HepG2 (cell line): ENCODE results near the gene CHRM2. TPM values are rescaled to one million over a fixed set of nuclear protein-coding genes. Genes with fewer than 3 reads are reported as not detected.
"Not testable (repeated sequence)": the region's sequence is repeated elsewhere in the genome, so short reads cannot be mapped to it uniquely, and the experiment has no call there.

ENCODE experiments used
- ATAC-seq: fragments of 200-7000 bp; cut with Tn5 transposase; 3 replicates; pipeline ENCODE4 v1.9.1; 2020; ENCODE audit warnings: mild to moderate bottlenecking, moderate library complexity
- BruUV-seq: library from RNA; stranded (reverse); fragments of 400-500 nt; replicated peaks from 2 replicates; lab custom pipeline; 2021; lab: Mats Ljungman, UMichigan
- CTCF ChIA-PET: fragments of 300-600 bp; formaldehyde crosslinking; extraction: SDS; loops from one replicate; lab custom pipeline; 2021; ENCODE audit warnings: low total read pairs, inconsistent platforms, low intra/inter-chr PET ratio; lab: Yijun Ruan, JAX
- POLR2A ChIA-PET: fragments of 350-600 bp; sonication (Branson Sonifier 250); formaldehyde crosslinking; loops from one replicate; lab custom pipeline; 2020; ENCODE audit warnings: antibody characterized with exemption, inconsistent platforms; lab: Yijun Ruan, JAX
- DNase-seq: peaks from one replicate; pipeline ENCODE4 v3.0.0-alpha.2; 2015; ENCODE audit warnings: low spot score
- FAIRE-seq: peaks from 3 replicates; lab custom pipeline; 2011; peaks lifted over from hg19 to GRCh38; lab: Jason Lieb, UNC
- H2AFZ ChIP-seq: one replicate; pipeline ENCODE4 v1.6.1; 2011; ENCODE audit warnings: low read length, inconsistent platforms
- H3K27ac ChIP-seq: fragments of 300-600 bp; 3 replicates; pipeline ENCODE4 v1.8.0; 2011; ENCODE audit warnings: mixed run types, mild to moderate bottlenecking, mixed read lengths, low read length, inconsistent platforms; ENCODE audit not compliant: insufficient read depth; ENCODE audit errors: extremely low read length
- H3K27me3 ChIP-seq, 2 experiments: fragments of 200-600 bp in 1 of 2; 2 replicates in 1 of 2; 3 replicates in 1 of 2; pipeline versions ENCODE4 v1.6.0 to v1.8.0; 2011; ENCODE audit warnings: low read length in 2 of 2, mild to moderate bottlenecking in 2 of 2, moderate library complexity in 2 of 2, inconsistent platforms in 1 of 2; ENCODE audit not compliant: insufficient read depth in 2 of 2, control insufficient read depth in 1 of 2
- H3K36me3 ChIP-seq, 2 experiments: fragments of 200-600 bp in 1 of 2; replicated peaks in 1 of 2; 2 replicates in 1 of 2; 3 replicates in 1 of 2; pipeline versions ENCODE4 v1.5.1 to v1.8.0; 2011; ENCODE audit warnings: low read length in 2 of 2, inconsistent platforms in 1 of 2; ENCODE audit not compliant: insufficient read depth in 2 of 2, control insufficient read depth in 1 of 2
- H3K4me1 ChIP-seq: 2 replicates; pipeline ENCODE4 v1.5.1; 2012; ENCODE audit warnings: low read length, inconsistent platforms; ENCODE audit not compliant: insufficient read depth
- H3K4me2 ChIP-seq: 2 replicates; pipeline ENCODE4 v1.6.0; 2011; ENCODE audit warnings: low read depth, low read length, inconsistent platforms
- H3K4me3 ChIP-seq, 3 experiments: fragments of 200-600 bp in 1 of 3; sonication (generic), shearing (Covaris generic) in 1 of 3; replicated peaks in 1 of 3; 2 replicates each; pipeline ENCODE4 v1.5.1; 2011 to 2016; ENCODE audit warnings: low read length in 3 of 3, inconsistent platforms in 2 of 3, low read depth in 2 of 3, mild to moderate bottlenecking in 2 of 3, control low read depth in 1 of 3, mixed read lengths in 1 of 3; ENCODE audit not compliant: insufficient read depth in 1 of 3
- H3K79me2 ChIP-seq: one replicate; pipeline ENCODE4 v1.6.1; 2011; ENCODE audit warnings: low read length, inconsistent platforms; ENCODE audit not compliant: insufficient read depth
- H3K9ac ChIP-seq: 2 replicates; pipeline ENCODE4 v1.6.0; 2011; ENCODE audit warnings: mild to moderate bottlenecking, low read depth, low read length, inconsistent platforms; ENCODE audit not compliant: insufficient read depth
- H3K9me3 ChIP-seq: 2 replicates; pipeline ENCODE4 v1.5.1; 2012; ENCODE audit warnings: mild to moderate bottlenecking, low read length
- H4K20me1 ChIP-seq: 2 replicates; pipeline ENCODE4 v1.6.0; 2011; ENCODE audit warnings: inconsistent platforms, mild to moderate bottlenecking, low read length, moderate library complexity; ENCODE audit not compliant: insufficient read depth
- NFIB ChIP-seq: sonication (generic); formaldehyde crosslinking; IDR thresholded peaks from 2 replicates; pipeline ENCODE4 v1.9.0; 2021; ENCODE audit warnings: missing genetic modification reagents, mild to moderate bottlenecking, borderline replicate concordance
- PAWR ChIP-seq: sonication (generic); formaldehyde crosslinking; IDR thresholded peaks from 2 replicates; pipeline ENCODE4 v1.4.0; 2020; ENCODE audit warnings: missing genetic modification reagents, mild to moderate bottlenecking, borderline replicate concordance
- SCMH1 ChIP-seq: sonication (generic); formaldehyde crosslinking; IDR thresholded peaks from 2 replicates; pipeline ENCODE4 v1.9.0; 2021; ENCODE audit warnings: missing genetic modification reagents, mild to moderate bottlenecking, borderline replicate concordance
- SOX6 ChIP-seq, 2 experiments: fragments of 450-650 bp in 1 of 2; sonication (generic) in 1 of 2; formaldehyde crosslinking in 1 of 2; IDR thresholded peaks; 2 replicates each; pipeline versions ENCODE4 v1.4.0 to v1.6.1; 2017 to 2020; ENCODE audit warnings: antibody characterized with exemption in 1 of 2, mild to moderate bottlenecking in 1 of 2, missing genetic modification reagents in 1 of 2
- ZNF253 ChIP-seq: sonication (generic); formaldehyde crosslinking; IDR thresholded peaks from 2 replicates; pipeline ENCODE4 v1.8.0; 2022; ENCODE audit warnings: mild to moderate bottlenecking, missing genetic modification reagents, borderline replicate concordance
- ZNF772 ChIP-seq: sonication (generic); formaldehyde crosslinking; IDR thresholded peaks from 2 replicates; pipeline ENCODE4 v1.5.0; 2020; ENCODE audit warnings: mild to moderate bottlenecking, missing genetic modification reagents
- WGBS: methylation state at CpG from one replicate; pipeline ENCODE4 v1.1.6; 2017; ENCODE audit warnings: low lambda C conversion rate; 5-methylcytosine and 5-hydroxymethylcytosine counted together
- in situ Hi-C: cut with HindIII; loops from 2 replicates; pipeline ENCODE4 v1.10.0; 2017; ENCODE audit warnings: low pct_unique_long_range_greater_than_20kb; ENCODE audit not compliant: extremely low pct_ligation_motif_present
- intact Hi-C: fragments of 100-400 bp; cut with micrococcal nuclease; formaldehyde crosslinking; loops from one replicate; pipeline ENCODE4 v1.10.0; 2022; ENCODE audit not compliant: unreplicated experiment
- polyA plus RNA-seq, 8 experiments: library from polyadenylated mRNA; depleted of rRNA in 3 of 8; stranded (reverse) in 7 of 8; unstranded in 1 of 8; fragments of >200 nt; fragmentation: Illumina TruSeq in 4 of 8; extraction: Trizol in 4 of 8; gene quantifications; 2 replicates each; pipeline versions ENCODE4 v1.2.1 to v1.2.3, GENCODE V29; 2011 to 2016; ENCODE audit warnings: low read depth in 4 of 8, missing spikeins in 1 of 8, mixed read lengths in 1 of 8; ENCODE audit not compliant: insufficient read depth in 1 of 8
- total RNA-seq, 5 experiments: library from RNA; depleted of rRNA; stranded (reverse); fragments of >200 nt; fragmentation: Illumina TruSeq; extraction: Trizol; gene quantifications; 2 replicates each; pipeline ENCODE4 v1.2.3, GENCODE V29; 2016; ENCODE audit warnings: low read depth in 1 of 5
- TF ChIP-seq, protein P1 (sequence below): IDR thresholded peaks from 2 replicates; pipeline ENCODE4 v1.6.1; 2016; ENCODE audit warnings: low read depth
- TF ChIP-seq, protein P2 (sequence below): sonication (generic); formaldehyde crosslinking; IDR thresholded peaks from 2 replicates; pipeline ENCODE4 v1.9.0; 2021; ENCODE audit warnings: missing genetic modification reagents, borderline replicate concordance
- TF ChIP-seq, protein P3 (sequence below): sonication (generic); formaldehyde crosslinking; IDR thresholded peaks from 2 replicates; pipeline ENCODE4 v1.5.0; 2020; ENCODE audit warnings: mild to moderate bottlenecking, missing genetic modification reagents, borderline replicate concordance

Gene CHRM2
- total and polyA plus RNA-seq, 2 of the 13 experiments (the other 11 are each of a cell fraction or from before 2014, with no cell fraction given), result not detected

DNA sequence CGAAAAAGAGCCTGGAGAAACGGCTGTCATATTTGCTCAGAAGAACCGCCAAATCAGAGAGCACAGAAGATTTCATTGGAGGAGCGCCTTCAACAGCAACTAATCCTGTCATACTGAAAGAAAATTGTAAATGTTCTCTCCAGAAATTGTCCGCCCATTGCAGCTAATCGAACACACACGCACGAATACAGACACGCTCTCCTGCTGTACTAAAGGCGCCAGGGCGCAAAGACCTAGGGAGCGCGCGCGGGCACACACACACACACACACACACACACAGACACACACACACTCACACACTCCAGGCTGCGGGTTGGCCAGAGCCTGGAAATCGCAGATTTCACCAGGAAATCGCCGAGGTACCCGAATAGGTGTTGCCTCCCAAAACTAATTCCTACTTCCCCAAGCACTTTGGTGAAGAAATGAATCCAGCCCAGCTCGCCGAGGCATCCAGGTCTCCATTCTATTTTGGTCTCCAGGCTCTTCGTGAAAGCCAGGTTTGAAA lies at the start of gene CHRM2 (continued):
- TF ChIP-seq, protein P1, sequence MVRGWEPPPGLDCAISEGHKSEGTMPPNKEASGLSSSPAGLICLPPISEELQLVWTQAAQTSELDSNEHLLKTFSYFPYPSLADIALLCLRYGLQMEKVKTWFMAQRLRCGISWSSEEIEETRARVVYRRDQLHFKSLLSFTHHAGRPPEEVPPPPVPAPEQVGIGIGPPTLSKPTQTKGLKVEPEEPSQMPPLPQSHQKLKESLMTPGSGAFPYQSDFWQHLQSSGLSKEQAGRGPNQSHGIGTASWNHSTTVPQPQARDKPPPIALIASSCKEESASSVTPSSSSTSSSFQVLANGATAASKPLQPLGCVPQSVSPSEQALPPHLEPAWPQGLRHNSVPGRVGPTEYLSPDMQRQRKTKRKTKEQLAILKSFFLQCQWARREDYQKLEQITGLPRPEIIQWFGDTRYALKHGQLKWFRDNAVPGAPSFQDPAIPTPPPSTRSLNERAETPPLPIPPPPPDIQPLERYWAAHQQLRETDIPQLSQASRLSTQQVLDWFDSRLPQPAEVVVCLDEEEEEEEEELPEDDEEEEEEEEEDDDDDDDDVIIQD (CRISPR knock-in tag), result no peak
- no peak for TF ChIP-seq SCMH1 (CRISPR knock-in tag)
- no peak for TF ChIP-seq SOX6 (IDR thresholded peaks at IDR 0.05)
- no peak for TF ChIP-seq SOX6 (CRISPR knock-in tag; IDR thresholded peaks at IDR 0.05)
- TF ChIP-seq, protein P2, sequence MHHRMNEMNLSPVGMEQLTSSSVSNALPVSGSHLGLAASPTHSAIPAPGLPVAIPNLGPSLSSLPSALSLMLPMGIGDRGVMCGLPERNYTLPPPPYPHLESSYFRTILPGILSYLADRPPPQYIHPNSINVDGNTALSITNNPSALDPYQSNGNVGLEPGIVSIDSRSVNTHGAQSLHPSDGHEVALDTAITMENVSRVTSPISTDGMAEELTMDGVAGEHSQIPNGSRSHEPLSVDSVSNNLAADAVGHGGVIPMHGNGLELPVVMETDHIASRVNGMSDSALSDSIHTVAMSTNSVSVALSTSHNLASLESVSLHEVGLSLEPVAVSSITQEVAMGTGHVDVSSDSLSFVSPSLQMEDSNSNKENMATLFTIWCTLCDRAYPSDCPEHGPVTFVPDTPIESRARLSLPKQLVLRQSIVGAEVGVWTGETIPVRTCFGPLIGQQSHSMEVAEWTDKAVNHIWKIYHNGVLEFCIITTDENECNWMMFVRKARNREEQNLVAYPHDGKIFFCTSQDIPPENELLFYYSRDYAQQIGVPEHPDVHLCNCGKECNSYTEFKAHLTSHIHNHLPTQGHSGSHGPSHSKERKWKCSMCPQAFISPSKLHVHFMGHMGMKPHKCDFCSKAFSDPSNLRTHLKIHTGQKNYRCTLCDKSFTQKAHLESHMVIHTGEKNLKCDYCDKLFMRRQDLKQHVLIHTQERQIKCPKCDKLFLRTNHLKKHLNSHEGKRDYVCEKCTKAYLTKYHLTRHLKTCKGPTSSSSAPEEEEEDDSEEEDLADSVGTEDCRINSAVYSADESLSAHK (CRISPR knock-in tag), result no peak
- TF ChIP-seq PAWR (CRISPR knock-in tag), result no peak
- no peak for TF ChIP-seq ZNF253 (CRISPR knock-in tag)
- TF ChIP-seq NFIB (CRISPR knock-in tag), result no peak
- TF ChIP-seq, protein P3, sequence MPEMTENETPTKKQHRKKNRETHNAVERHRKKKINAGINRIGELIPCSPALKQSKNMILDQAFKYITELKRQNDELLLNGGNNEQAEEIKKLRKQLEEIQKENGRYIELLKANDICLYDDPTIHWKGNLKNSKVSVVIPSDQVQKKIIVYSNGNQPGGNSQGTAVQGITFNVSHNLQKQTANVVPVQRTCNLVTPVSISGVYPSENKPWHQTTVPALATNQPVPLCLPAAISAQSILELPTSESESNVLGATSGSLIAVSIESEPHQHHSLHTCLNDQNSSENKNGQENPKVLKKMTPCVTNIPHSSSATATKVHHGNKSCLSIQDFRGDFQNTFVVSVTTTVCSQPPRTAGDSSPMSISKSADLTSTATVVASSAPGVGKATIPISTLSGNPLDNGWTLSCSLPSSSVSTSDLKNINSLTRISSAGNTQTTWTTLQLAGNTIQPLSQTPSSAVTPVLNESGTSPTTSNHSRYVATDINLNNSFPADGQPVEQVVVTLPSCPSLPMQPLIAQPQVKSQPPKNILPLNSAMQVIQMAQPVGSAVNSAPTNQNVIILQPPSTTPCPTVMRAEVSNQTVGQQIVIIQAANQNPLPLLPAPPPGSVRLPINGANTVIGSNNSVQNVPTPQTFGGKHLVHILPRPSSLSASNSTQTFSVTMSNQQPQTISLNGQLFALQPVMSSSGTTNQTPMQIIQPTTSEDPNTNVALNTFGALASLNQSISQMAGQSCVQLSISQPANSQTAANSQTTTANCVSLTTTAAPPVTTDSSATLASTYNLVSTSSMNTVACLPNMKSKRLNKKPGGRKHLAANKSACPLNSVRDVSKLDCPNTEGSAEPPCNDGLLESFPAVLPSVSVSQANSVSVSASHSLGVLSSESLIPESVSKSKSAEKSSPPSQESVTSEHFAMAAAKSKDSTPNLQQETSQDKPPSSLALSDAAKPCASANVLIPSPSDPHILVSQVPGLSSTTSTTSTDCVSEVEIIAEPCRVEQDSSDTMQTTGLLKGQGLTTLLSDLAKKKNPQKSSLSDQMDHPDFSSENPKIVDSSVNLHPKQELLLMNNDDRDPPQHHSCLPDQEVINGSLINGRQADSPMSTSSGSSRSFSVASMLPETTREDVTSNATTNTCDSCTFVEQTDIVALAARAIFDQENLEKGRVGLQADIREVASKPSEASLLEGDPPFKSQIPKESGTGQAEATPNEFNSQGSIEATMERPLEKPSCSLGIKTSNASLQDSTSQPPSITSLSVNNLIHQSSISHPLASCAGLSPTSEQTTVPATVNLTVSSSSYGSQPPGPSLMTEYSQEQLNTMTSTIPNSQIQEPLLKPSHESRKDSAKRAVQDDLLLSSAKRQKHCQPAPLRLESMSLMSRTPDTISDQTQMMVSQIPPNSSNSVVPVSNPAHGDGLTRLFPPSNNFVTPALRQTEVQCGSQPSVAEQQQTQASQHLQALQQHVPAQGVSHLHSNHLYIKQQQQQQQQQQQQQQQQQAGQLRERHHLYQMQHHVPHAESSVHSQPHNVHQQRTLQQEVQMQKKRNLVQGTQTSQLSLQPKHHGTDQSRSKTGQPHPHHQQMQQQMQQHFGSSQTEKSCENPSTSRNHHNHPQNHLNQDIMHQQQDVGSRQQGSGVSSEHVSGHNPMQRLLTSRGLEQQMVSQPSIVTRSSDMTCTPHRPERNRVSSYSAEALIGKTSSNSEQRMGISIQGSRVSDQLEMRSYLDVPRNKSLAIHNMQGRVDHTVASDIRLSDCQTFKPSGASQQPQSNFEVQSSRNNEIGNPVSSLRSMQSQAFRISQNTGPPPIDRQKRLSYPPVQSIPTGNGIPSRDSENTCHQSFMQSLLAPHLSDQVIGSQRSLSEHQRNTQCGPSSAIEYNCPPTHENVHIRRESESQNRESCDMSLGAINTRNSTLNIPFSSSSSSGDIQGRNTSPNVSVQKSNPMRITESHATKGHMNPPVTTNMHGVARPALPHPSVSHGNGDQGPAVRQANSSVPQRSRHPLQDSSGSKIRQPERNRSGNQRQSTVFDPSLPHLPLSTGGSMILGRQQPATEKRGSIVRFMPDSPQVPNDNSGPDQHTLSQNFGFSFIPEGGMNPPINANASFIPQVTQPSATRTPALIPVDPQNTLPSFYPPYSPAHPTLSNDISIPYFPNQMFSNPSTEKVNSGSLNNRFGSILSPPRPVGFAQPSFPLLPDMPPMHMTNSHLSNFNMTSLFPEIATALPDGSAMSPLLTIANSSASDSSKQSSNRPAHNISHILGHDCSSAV (CRISPR knock-in tag), result no peak
- TF ChIP-seq ZNF772 (CRISPR knock-in tag), result no peak
- TF ChIP-seq, all 625 proteins: peak for 0

DNA sequence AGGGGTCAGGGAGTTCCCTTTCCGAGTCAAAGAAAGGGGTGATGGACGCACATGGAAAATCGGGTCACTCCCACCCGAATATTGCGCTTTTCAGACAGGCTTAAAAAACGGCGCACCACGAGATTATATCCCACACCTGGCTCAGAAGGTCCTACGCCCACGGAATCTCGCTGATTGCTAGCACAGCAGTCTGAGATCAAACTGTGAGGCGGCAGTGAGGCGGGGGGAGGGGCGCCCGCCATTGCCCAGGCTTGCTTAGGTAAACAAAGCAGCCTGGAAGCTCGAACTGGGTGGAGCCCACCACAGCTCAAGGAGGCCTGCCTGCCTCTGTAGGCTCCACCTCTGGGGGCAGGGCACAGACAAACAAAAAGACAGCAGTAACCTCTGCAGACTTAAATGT lies 37.1 kb upstream of the CHRM2 start:
- H3K9ac ChIP-seq, CTCF ChIA-PET, ATAC-seq, H3K4me1 ChIP-seq, intact Hi-C loops, H3K27me3 ChIP-seq, H3K27ac ChIP-seq, H3K4me3 ChIP-seq, H4K20me1 ChIP-seq, POLR2A ChIA-PET, FAIRE-seq, H2AFZ ChIP-seq, DNase-seq, H3K4me2 ChIP-seq, BruUV-seq, H3K9me3 ChIP-seq, H3K79me2 ChIP-seq, H3K36me3 ChIP-seq, in situ Hi-C loops: not testable (repeated sequence)
- 42% methylated on average over 11 of the region's 16 CpGs for WGBS
